Endothelial cell of umbilical vein (primary cell): ENCODE data around the gene ATXN1. TPM values are rescaled to one million over a fixed set of nuclear protein-coding genes. Genes with fewer than 3 reads are reported as not detected.

Source experiments
- BruUV-seq: library from RNA; stranded (reverse); fragments of 400-500 nt; replicated peaks from 2 replicates; lab custom pipeline; 2021; lab: Mats Ljungman, UMichigan
- CTCF ChIA-PET: fragments of 300-600, 350-600 bp; sonication (Branson Sonifier 250); formaldehyde crosslinking; loops from one replicate; lab custom pipeline; 2021; ENCODE audit warnings: antibody characterized with exemption, inconsistent platforms; lab: Charles Lee
- POLR2A ChIA-PET: fragments of 300-600, 350-600 bp; sonication (Branson Sonifier 250); formaldehyde crosslinking; loops from one replicate; lab custom pipeline; 2021; ENCODE audit warnings: antibody characterized with exemption, inconsistent platforms; lab: Charles Lee
- DNase-seq: peaks from one replicate; pipeline ENCODE4 v3.0.0-alpha.2; 2011; ENCODE audit warnings: low read depth, low spot score
- FAIRE-seq: peaks from 2 replicates; lab custom pipeline; 2011; peaks lifted over from hg19 to GRCh38; lab: Jason Lieb, UNC
- H2AFZ ChIP-seq: 2 replicates; pipeline ENCODE4 v1.6.0; 2012; ENCODE audit warnings: low read depth, low read length, control low read depth, inconsistent platforms
- H3K27ac ChIP-seq: 2 replicates; pipeline ENCODE4 v1.5.1; 2011; ENCODE audit warnings: low read depth, mild to moderate bottlenecking, control low read depth, low read length, moderate library complexity; ENCODE audit not compliant: insufficient read depth
- H3K27me3 ChIP-seq, 2 experiments: 2 replicates each; pipeline versions ENCODE4 v1.6.0 to v1.6.1; 2011; ENCODE audit warnings: low read length in 2 of 2, mixed read lengths in 1 of 2; ENCODE audit not compliant: control insufficient read depth in 2 of 2, insufficient read depth in 2 of 2
- H3K36me3 ChIP-seq, 2 experiments: 2 replicates in 1 of 2; 3 replicates in 1 of 2; pipeline ENCODE4 v1.5.1; 2011; ENCODE audit warnings: low read length in 2 of 2, mild to moderate bottlenecking in 1 of 2, moderate library complexity in 1 of 2; ENCODE audit not compliant: control insufficient read depth in 2 of 2, insufficient read depth in 2 of 2; ENCODE audit errors: extremely low read depth in 1 of 2
- H3K4me1 ChIP-seq: 3 replicates; pipeline ENCODE4 v1.5.1; 2011; ENCODE audit warnings: mild to moderate bottlenecking, low read length; ENCODE audit not compliant: control insufficient read depth, insufficient read depth; ENCODE audit errors: extremely low read depth
- H3K4me2 ChIP-seq: 2 replicates; pipeline ENCODE4 v1.6.1; 2011; ENCODE audit warnings: low read length, control low read depth, mixed read lengths; ENCODE audit not compliant: insufficient read depth
- H3K4me3 ChIP-seq, 3 experiments: fragments of 200-600 bp in 1 of 3; sonication (generic), shearing (Covaris generic) in 1 of 3; replicated peaks in 1 of 3; 2 replicates each; pipeline ENCODE4 v1.5.1; 2011 to 2016; ENCODE audit warnings: control low read depth in 3 of 3, low read length in 3 of 3, mild to moderate bottlenecking in 2 of 3, inconsistent platforms in 1 of 3, low read depth in 1 of 3, moderate library complexity in 1 of 3; ENCODE audit not compliant: insufficient read depth in 1 of 3
- H3K79me2 ChIP-seq: 2 replicates; pipeline ENCODE4 v1.6.0; 2012; ENCODE audit warnings: low read length, inconsistent platforms; ENCODE audit not compliant: control insufficient read depth, insufficient read depth
- H3K9ac ChIP-seq: replicated peaks from 2 replicates; pipeline ENCODE3; 2011; ENCODE audit warnings: low read length, control low read depth; ENCODE audit not compliant: insufficient read depth; ENCODE audit errors: extremely low read depth
- H3K9me1 ChIP-seq: replicated peaks from 3 replicates; pipeline ENCODE4 v1.6.0; 2011; ENCODE audit warnings: mild to moderate bottlenecking, low read length; ENCODE audit not compliant: control insufficient read depth, insufficient read depth; ENCODE audit errors: extremely low read depth
- H3K9me3 ChIP-seq: replicated peaks from 2 replicates; pipeline ENCODE4 v1.5.1; 2012; ENCODE audit warnings: low read length, inconsistent platforms; ENCODE audit not compliant: control insufficient read depth, insufficient read depth
- H4K20me1 ChIP-seq: replicated peaks from 2 replicates; pipeline ENCODE3; 2011; ENCODE audit warnings: mild to moderate bottlenecking, low read length; ENCODE audit not compliant: control insufficient read depth, insufficient read depth; ENCODE audit errors: extremely low read depth
- EZH2 ChIP-seq: IDR thresholded peaks from 2 replicates; pipeline ENCODE4 v1.6.1; 2012; ENCODE audit warnings: borderline replicate concordance, low read depth, mild to moderate bottlenecking, moderate library complexity, low read length, inconsistent platforms; ENCODE audit not compliant: severe bottlenecking
- FOS ChIP-seq: IDR thresholded peaks from 2 replicates; pipeline ENCODE4 v1.6.1; 2011; ENCODE audit warnings: mild to moderate bottlenecking, low read length, moderate library complexity, borderline replicate concordance; ENCODE audit not compliant: insufficient read depth
- GATA2 ChIP-seq: IDR thresholded peaks from 2 replicates; pipeline ENCODE4 v1.7.0; 2011; ENCODE audit warnings: low read depth, mild to moderate bottlenecking, moderate library complexity, mixed read lengths, low read length; ENCODE audit not compliant: insufficient read length, insufficient read depth
- JUN ChIP-seq: IDR thresholded peaks from 2 replicates; pipeline ENCODE4 v1.6.1; 2011; ENCODE audit warnings: borderline replicate concordance, low read depth; ENCODE audit not compliant: insufficient read length, insufficient read depth
- MAX ChIP-seq: IDR thresholded peaks from 2 replicates; pipeline ENCODE4 v1.6.1; 2011; ENCODE audit not compliant: insufficient read depth, insufficient read length
- MYC ChIP-seq: IDR thresholded peaks from one replicate; pipeline ENCODE4 v1.6.1; 2011; ENCODE audit warnings: mild to moderate bottlenecking, low read depth, low read length
- POLR2A ChIP-seq: IDR thresholded peaks from 2 replicates; pipeline ENCODE4 v1.6.1; 2012; ENCODE audit warnings: low read depth, mild to moderate bottlenecking, control low read depth, low read length
- POLR2AphosphoS5 ChIP-seq: IDR thresholded peaks from 2 replicates; pipeline ENCODE4 v1.6.1; 2012; ENCODE audit warnings: low read depth, mild to moderate bottlenecking, control low read depth, low read length, moderate library complexity; ENCODE audit not compliant: insufficient read depth
- dilution Hi-C: fragments of 300-500 bp; cut with MboI; formaldehyde crosslinking; loops from one replicate; pipeline ENCODE4 v1.15.0; 2019; ENCODE audit warnings: low sequenced_read_pairs; ENCODE audit not compliant: extremely low pct_ligation_motif_present
- intact Hi-C: fragments of 100-400 bp; cut with micrococcal nuclease; formaldehyde crosslinking; loops from one replicate; pipeline ENCODE4 v1.10.0; 2022
- polyA plus RNA-seq, 4 experiments: library from polyadenylated mRNA; depleted of rRNA in 3 of 4; stranded (reverse) in 3 of 4; unstranded in 1 of 4; fragments of >200 nt; gene quantifications; 2 replicates each; pipeline versions ENCODE4 v1.2.1 to v1.2.3, GENCODE V29; 2011 to 2012; ENCODE audit warnings: missing spikeins in 1 of 4
- total RNA-seq: library from RNA; stranded (reverse); gene quantifications from 2 replicates; pipeline ENCODE4 v1.2.3, GENCODE V29; 2021
- TF ChIP-seq, protein P1 (sequence below), 2 donors: IDR thresholded peaks; 1 replicate in 1 of 2; 2 replicates in 1 of 2; pipeline ENCODE4 v1.5.1; 2011; ENCODE audit warnings: low read length in 2 of 2, mild to moderate bottlenecking in 2 of 2, moderate library complexity in 2 of 2, control low read depth in 1 of 2, inconsistent platforms in 1 of 2, low read depth in 1 of 2; ENCODE audit not compliant: insufficient read depth in 1 of 2; ENCODE audit errors: extremely low read depth in 1 of 2

ATXN1 gene
- total and polyA plus RNA-seq, 2 donors (not counting 3 experiments of a cell fraction or from before 2014, with no cell fraction given), result 16.4 to 33.0 TPM

- H3K79me2 ChIP-seq, result no peaks in the 10 kb centered on the region
- intact Hi-C loops (no loop called here), dilution Hi-C loops (no loop called here)
- no peaks in the 10 kb centered on the region for H3K9me1 ChIP-seq
- H3K36me3 ChIP-seq, result no peaks in the 10 kb centered on the region
- no peaks in the 10 kb centered on the region for H3K4me1 ChIP-seq
- H3K4me3 ChIP-seq, result no peak overlapping the region
- DNase-seq (no peak), FAIRE-seq (no peak)
- no TSS peak for BruUV-seq
- no peak overlapping the region for H3K4me2 ChIP-seq
- H4K20me1 ChIP-seq, result no peaks in the 10 kb centered on the region
- H2AFZ ChIP-seq, result no peak overlapping the region
- TF ChIP-seq MYC, result no peak
- ChIA-PET POLR2A (no interaction called here), CTCF (no interaction called here)
- H3K9ac ChIP-seq, result no peak overlapping the region
- H3K27ac ChIP-seq, result no peak overlapping the region
- no peaks in the 10 kb centered on the region for H3K9me3 ChIP-seq
- H3K27me3 ChIP-seq, result no peaks in the 10 kb centered on the region
Observed at GRCh38 chr6:16433338-16433890, 327.8 kb downstream of the ATXN1 start.

DNA sequence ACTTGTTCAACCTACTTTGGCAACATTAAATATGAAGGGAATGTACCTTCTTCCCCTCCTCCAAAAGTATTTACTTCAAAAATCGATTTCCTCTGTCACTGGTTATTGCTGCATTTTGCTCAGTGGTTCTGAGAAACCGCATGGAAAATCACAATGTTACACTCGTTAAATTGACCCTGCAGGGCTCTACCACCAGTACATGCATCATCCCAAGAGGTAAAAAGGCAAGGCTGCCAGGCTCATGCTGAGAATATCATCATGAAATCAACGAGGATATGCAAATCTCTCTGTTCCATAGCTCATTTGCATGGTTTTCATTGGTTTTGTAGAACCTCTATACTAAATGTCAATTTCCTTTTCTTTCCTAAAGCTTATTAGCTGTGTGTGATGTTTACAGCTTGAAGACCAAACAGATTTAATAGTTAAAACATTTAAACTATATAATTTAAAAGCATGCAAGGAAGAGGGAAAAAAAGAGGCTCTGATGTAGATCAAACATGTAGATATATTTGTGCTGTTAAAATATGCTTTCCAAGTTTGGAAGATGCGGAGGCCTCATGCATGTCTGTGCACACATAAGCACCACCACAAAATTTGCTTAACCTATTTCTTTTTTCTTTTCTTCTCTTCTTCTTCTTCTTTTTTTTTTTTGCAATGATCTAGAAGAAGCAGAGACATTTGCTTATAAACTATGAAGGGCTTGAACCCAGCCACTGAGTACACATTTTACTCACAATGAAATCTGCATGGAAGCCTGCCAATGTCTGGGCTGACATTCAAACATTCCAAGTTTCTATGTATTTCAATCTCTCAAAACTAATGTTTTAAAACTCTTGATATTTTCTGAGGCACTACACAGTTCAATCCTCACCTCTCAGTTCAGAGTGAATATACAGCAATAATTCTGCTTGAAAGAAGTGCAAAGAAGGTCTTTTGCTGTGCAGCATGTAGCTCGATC, 328.9 kb downstream of the ATXN1 start:
- ChIA-PET POLR2A (no interaction called here), CTCF (no interaction called here)
- H3K4me3 ChIP-seq, result no peak overlapping the region
- no peaks in the 10 kb centered on the region for H3K4me1 ChIP-seq
- no peak overlapping the region for H3K27ac ChIP-seq
- dilution Hi-C loops, result no loop called here
- H3K4me2 ChIP-seq, result no peak overlapping the region
- no peaks in the 10 kb centered on the region for H3K9me1 ChIP-seq
- TF ChIP-seq MYC (no peak), POLR2A (no peak), GATA2 (no peak), EZH2 (no peak), JUN (no peak), FOS (no peak), POLR2AphosphoS5 (no peak), MAX (no peak)
- TF ChIP-seq, protein P1, sequence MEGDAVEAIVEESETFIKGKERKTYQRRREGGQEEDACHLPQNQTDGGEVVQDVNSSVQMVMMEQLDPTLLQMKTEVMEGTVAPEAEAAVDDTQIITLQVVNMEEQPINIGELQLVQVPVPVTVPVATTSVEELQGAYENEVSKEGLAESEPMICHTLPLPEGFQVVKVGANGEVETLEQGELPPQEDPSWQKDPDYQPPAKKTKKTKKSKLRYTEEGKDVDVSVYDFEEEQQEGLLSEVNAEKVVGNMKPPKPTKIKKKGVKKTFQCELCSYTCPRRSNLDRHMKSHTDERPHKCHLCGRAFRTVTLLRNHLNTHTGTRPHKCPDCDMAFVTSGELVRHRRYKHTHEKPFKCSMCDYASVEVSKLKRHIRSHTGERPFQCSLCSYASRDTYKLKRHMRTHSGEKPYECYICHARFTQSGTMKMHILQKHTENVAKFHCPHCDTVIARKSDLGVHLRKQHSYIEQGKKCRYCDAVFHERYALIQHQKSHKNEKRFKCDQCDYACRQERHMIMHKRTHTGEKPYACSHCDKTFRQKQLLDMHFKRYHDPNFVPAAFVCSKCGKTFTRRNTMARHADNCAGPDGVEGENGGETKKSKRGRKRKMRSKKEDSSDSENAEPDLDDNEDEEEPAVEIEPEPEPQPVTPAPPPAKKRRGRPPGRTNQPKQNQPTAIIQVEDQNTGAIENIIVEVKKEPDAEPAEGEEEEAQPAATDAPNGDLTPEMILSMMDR (IDR thresholded peaks at IDR 0.05; ENCODE audit: extremely low read depth in 1 of 2, insufficient read depth in 1 of 2, low read depth in 1 of 2, low read length in 2 of 2), result no peak
- H2AFZ ChIP-seq, result no peak overlapping the region
- H3K9ac ChIP-seq, result no peak overlapping the region
- H3K36me3 ChIP-seq, result no peaks in the 10 kb centered on the region
- DNase-seq (peak; percentile 39), FAIRE-seq (no peak)
- no peaks in the 10 kb centered on the region for H3K79me2 ChIP-seq
- no peaks in the 10 kb centered on the region for H3K9me3 ChIP-seq
- no TSS peak for BruUV-seq
- H4K20me1 ChIP-seq, result no peaks in the 10 kb centered on the region
- H3K27me3 ChIP-seq, result no peaks in the 10 kb centered on the region
- intact Hi-C loops, result no loop called here
